GM10266 (cell line): ENCODE measurements around the gene PPP1R15B.

Experiments used
- DNase-seq: peaks from one replicate; pipeline ENCODE4 v3.0.0; 2012; ENCODE audit errors: extremely low spot score
- CTCF ChIP-seq: IDR thresholded peaks from 2 replicates; pipeline ENCODE4 v1.5.1; 2012; ENCODE audit warnings: mild to moderate bottlenecking, low read depth; ENCODE audit not compliant: control insufficient read depth, insufficient read depth; ENCODE audit errors: missing control alignments

The PPP1R15B gene

GRCh38 chr1:204411451-204412204 lies at the start of gene PPP1R15B:
PPP1R15B (minus strand) TSS chr1:204411817; CDS start chr1:204411411, 406 bp downstream.
- no peak for TF ChIP-seq CTCF
- peak; percentile 93 for DNase-seq

- DNase-seq = no peak
- TF ChIP-seq CTCF = no peak
Measured at GRCh38 chr1:204460346-204460745, 48.7 kb upstream of the PPP1R15B start.

GRCh38 chr1:204459706-204460105 lies 48.1 kb upstream of the PPP1R15B start:
- DNase-seq = no peak
- no peak for TF ChIP-seq CTCF

GRCh38 chr1:204457666-204458065 lies 46.0 kb upstream of the PPP1R15B start:
- no peak for DNase-seq
- TF ChIP-seq CTCF = no peak

- TF ChIP-seq CTCF = no peak
- DNase-seq = no peak
Measured at GRCh38 chr1:204456826-204457442, 45.3 kb upstream of the PPP1R15B start.

GRCh38 chr1:204455831-204456145 lies 44.2 kb upstream of the PPP1R15B start:
- no peak for DNase-seq
- no peak for TF ChIP-seq CTCF
